HFFc6 (cell line): Measurements from ENCODE around the gene INPP5E. TPM values are rescaled to one million over a fixed set of nuclear protein-coding genes. Genes with fewer than 3 reads are reported as not detected.

ENCODE experiments used
- DNase-seq: peaks from one replicate; pipeline ENCODE4 v3.0.0-alpha.2; 2018
- H3K27ac Mint-ChIP-seq: 2 replicates; pipeline ENCODE4 v1.8.0; 2020; ENCODE audit warnings: mild to moderate bottlenecking, mixed read lengths
- H3K27me3 Mint-ChIP-seq: 2 replicates; pipeline ENCODE4 v1.8.0; 2021; ENCODE audit warnings: mild to moderate bottlenecking, moderate library complexity, mixed read lengths; ENCODE audit not compliant: insufficient read depth
- H3K36me3 Mint-ChIP-seq: 2 replicates; pipeline ENCODE4 v1.8.0; 2021; ENCODE audit warnings: low read depth, mixed read lengths
- H3K4me1 Mint-ChIP-seq: 2 replicates; pipeline ENCODE4 v1.8.0; 2020; ENCODE audit warnings: low read depth, mixed read lengths
- H3K4me3 Mint-ChIP-seq: 2 replicates; pipeline ENCODE4 v1.8.0; 2020; ENCODE audit warnings: mild to moderate bottlenecking, moderate library complexity, mixed read lengths
- H3K9me3 Mint-ChIP-seq: 2 replicates; pipeline ENCODE4 v1.8.0; 2020; ENCODE audit warnings: mild to moderate bottlenecking, mixed read lengths
- total RNA-seq, 6 experiments: library from RNA; stranded (reverse); fragmentation: NEBNext Ultra II Directional; extraction: Animal tissue kit (Norgen Biotek cat#: 25700); gene quantifications; 2 replicates in 1 of 6; 3 replicates in 5 of 6; pipeline ENCODE4 v1.2.3, GENCODE V29; 2021
- TF ChIP-seq, protein P1 (sequence below): fragments of 200-600 bp; sonication (generic); IDR thresholded peaks from 2 replicates; pipeline ENCODE4 v1.5.0; 2021; ENCODE audit warnings: antibody characterized with exemption, mild to moderate bottlenecking

The INPP5E gene
- total RNA-seq, 6 experiments from 2014 or later: 11.5 to 14.0 (median 12.3) TPM

GRCh38 chr9:136444102-136444501 is 4.5 kb upstream of the INPP5E start:
- peaks cover 4% of the 10 kb centered on the region; the same call in 1 of the 2 replicates for H3K27me3 Mint-ChIP-seq
- H3K9me3 Mint-ChIP-seq: no peaks in the 10 kb centered on the region
- no peak overlapping the region for H3K27ac Mint-ChIP-seq
- peaks cover 4% of the 10 kb centered on the region; the same call in 1 of the 2 replicates for H3K4me1 Mint-ChIP-seq
- TF ChIP-seq, protein P1, sequence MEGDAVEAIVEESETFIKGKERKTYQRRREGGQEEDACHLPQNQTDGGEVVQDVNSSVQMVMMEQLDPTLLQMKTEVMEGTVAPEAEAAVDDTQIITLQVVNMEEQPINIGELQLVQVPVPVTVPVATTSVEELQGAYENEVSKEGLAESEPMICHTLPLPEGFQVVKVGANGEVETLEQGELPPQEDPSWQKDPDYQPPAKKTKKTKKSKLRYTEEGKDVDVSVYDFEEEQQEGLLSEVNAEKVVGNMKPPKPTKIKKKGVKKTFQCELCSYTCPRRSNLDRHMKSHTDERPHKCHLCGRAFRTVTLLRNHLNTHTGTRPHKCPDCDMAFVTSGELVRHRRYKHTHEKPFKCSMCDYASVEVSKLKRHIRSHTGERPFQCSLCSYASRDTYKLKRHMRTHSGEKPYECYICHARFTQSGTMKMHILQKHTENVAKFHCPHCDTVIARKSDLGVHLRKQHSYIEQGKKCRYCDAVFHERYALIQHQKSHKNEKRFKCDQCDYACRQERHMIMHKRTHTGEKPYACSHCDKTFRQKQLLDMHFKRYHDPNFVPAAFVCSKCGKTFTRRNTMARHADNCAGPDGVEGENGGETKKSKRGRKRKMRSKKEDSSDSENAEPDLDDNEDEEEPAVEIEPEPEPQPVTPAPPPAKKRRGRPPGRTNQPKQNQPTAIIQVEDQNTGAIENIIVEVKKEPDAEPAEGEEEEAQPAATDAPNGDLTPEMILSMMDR: no peak
- DNase-seq: no peak
- peaks cover 22% of the 10 kb centered on the region for H3K36me3 Mint-ChIP-seq
- no peak overlapping the region for H3K4me3 Mint-ChIP-seq

GRCh38 chr9:136443687-136444086 is 4.0 kb upstream of the INPP5E start:
- Mint-ChIP-seq H3K4me3 (no peak overlapping the region), H3K27me3 (peaks cover 4% of the 10 kb centered on the region; the same call in 1 of the 2 replicates), H3K27ac (no peak overlapping the region), H3K36me3 (peaks cover 22% of the 10 kb centered on the region), H3K4me1 (peaks cover 4% of the 10 kb centered on the region; the same call in 1 of the 2 replicates), H3K9me3 (no peaks in the 10 kb centered on the region)
- TF ChIP-seq, protein P1: no peak
- DNase-seq: no peak

DNA sequence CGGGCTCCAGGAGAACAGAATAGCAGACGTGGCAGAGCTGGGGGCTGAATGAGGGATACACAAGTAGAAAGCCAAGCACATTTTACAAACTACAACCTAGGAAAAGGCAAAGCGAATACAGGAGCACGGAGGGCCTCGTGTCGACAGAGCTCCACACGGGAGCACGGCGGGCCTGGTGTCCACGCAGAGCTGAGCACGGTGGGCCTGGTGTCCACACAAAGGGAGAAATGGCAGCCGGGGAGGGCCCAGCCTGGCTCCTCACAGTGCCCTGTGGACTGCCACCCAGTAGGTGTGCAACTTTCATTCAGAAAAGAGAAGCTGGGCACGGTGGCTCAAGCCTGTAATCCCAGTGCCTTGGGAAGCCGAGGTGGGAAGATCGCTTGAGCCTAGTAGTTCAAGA is 3.4 kb upstream of the INPP5E start:
- H3K4me1 Mint-ChIP-seq: peaks cover 7% of the 10 kb centered on the region
- no peak overlapping the region for H3K27ac Mint-ChIP-seq
- TF ChIP-seq, protein P1: no peak
- H3K27me3 Mint-ChIP-seq: peaks cover 4% of the 10 kb centered on the region; the same call in 1 of the 2 replicates
- no peak overlapping the region for H3K4me3 Mint-ChIP-seq
- peaks cover 17% of the 10 kb centered on the region for H3K36me3 Mint-ChIP-seq
- no peaks in the 10 kb centered on the region for H3K9me3 Mint-ChIP-seq
- no peak for DNase-seq

- TF ChIP-seq, protein P1: no peak
- Mint-ChIP-seq H3K36me3 (peaks cover 11% of the 10 kb centered on the region), H3K4me1 (peaks cover 15% of the 10 kb centered on the region), H3K4me3 (no peak overlapping the region), H3K27me3 (peaks cover 4% of the 10 kb centered on the region; the same call in 1 of the 2 replicates), H3K27ac (no peak overlapping the region), H3K9me3 (no peaks in the 10 kb centered on the region)
- DNase-seq: no peak
These were observed 2.6 kb upstream of the INPP5E start for GRCh38 chr9:136442265-136442664.

DNA sequence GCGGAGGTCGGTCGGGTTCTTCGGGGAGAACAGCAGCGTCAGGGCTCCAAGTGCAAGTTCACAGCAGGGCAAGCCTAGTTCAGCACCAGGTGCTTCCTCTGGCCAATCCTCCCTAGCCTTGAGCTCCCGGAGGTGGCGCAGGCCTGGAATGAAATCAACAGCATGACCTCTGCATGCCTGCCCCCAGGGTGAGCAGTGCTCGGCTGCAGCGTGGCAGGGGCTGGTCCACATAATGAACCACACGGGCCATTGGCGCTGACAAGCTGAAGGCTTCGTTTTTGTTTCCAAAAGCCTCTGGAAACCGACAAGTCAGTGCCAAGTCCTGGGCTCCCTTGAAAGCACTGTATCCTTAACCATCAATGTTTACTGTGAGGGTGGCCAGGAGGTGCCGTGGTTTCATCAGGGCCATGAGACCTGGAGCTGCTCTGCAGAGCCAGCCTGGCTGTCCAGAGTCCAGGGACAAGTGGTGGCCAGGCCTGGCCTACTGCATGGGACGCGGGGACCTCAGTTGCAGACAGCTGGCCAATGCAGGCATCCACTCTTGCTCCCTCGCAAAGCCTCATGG is 2.1 kb upstream of the INPP5E start:
- TF ChIP-seq, protein P1: no peak
- no peak for DNase-seq
- Mint-ChIP-seq H3K27ac (0 out of 2 replicates have a peak overlapping the region, but pooled peaks have one; percentile 60), H3K4me1 (peaks cover 20% of the 10 kb centered on the region), H3K9me3 (no peaks in the 10 kb centered on the region), H3K4me3 (no peak overlapping the region), H3K36me3 (peaks cover 13% of the 10 kb centered on the region), H3K27me3 (peaks cover 4% of the 10 kb centered on the region; the same call in 1 of the 2 replicates)
